Retinal pigment epithelial cell (primary cell): ENCODE data around the gene DBNDD1.
A peak's percentile ranks its signal among the peaks of the same experiment; 100 is the strongest.

ENCODE experiments used
- DNase-seq: peaks from one replicate; pipeline ENCODE4 v3.0.0-alpha.2; 2010; ENCODE audit warnings: low read depth
- H3K4me3 ChIP-seq: 2 replicates; pipeline ENCODE4 v1.5.1; 2011; ENCODE audit warnings: mild to moderate bottlenecking, low read length, control low read depth, moderate library complexity
- CTCF ChIP-seq: conservative IDR thresholded peaks from 2 replicates; pipeline ENCODE4 v1.5.1; 2011; ENCODE audit warnings: low read depth, low read length, control low read depth, inconsistent platforms

The DBNDD1 gene

GRCh38 chr16:90050969-90051368 lies 31.7 kb upstream of the DBNDD1 start:
- no peak for TF ChIP-seq CTCF
- no peak for DNase-seq
- no peak overlapping the region for H3K4me3 ChIP-seq

- H3K4me3 ChIP-seq: no peak overlapping the region
- TF ChIP-seq CTCF: no peak
- DNase-seq: no peak
These were observed 29.6 kb upstream of the DBNDD1 start for GRCh38 chr16:90048737-90049330.

GRCh38 chr16:90048347-90048722 lies 29.1 kb upstream of the DBNDD1 start:
- DNase-seq: no peak
- H3K4me3 ChIP-seq: no peak overlapping the region
- TF ChIP-seq CTCF: no peak

- peak overlapping the region; percentile 41 for H3K4me3 ChIP-seq
- no peak for DNase-seq
- TF ChIP-seq CTCF: no peak
These were observed 28.6 kb upstream of the DBNDD1 start for GRCh38 chr16:90047714-90048346.

- TF ChIP-seq CTCF: no peak
- DNase-seq: peak; percentile 38
- H3K4me3 ChIP-seq: peak overlapping the region; percentile 41
These were observed 27.9 kb upstream of the DBNDD1 start for GRCh38 chr16:90046971-90047713.

- H3K4me3 ChIP-seq: peak overlapping the region; percentile 41
- no peak for DNase-seq
- TF ChIP-seq CTCF: no peak
These were observed 27.1 kb upstream of the DBNDD1 start for GRCh38 chr16:90046122-90046970.
